ENCODE results near the gene FERMT2. TPM values are rescaled to one million over a fixed set of nuclear protein-coding genes. Genes with fewer than 3 reads are reported as not detected.
"Not testable (repeated sequence)": the region's sequence is repeated elsewhere in the genome, so short reads cannot be mapped to it uniquely, and the experiment has no call there.

Gene FERMT2
- total and polyA plus RNA-seq, 4 donors = 109 to 162 (median 144) TPM

DNA sequence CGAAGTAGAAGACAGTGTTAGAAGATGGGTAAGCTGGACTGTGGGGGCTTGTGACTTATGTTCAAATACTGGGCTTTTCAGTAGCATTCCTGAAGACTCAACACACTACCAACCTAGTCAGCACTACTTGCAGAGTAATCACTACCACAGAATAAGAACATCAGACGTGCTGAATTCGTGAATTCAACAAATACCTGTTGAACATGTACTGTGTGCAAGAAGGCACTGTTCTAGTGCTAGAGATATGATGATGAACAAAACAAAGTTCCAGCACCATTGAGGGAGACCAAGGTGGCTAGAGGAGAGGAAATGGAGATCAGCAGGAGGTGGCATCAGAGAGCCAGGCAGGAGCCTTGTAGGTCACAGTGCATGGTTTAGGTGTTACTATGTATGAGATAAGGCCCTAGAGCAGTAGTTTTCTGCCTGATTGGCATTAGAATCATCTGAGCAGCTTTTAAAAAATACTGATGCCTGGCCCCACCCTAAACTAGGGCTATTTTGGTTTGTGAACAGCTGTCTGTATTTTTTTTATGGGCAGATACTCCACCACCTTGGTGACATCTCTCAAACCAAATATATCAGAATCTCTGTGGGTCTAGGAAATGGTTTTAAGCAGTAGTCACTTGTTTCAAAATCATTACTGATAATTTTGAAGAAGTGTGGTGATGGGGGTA is 26.8 kb downstream of the FERMT2 start:
- 100% methylated on average over 2 of the region's 3 CpGs for WGBS (ENCODE audit: insufficient coverage)
- H3K9me3 ChIP-seq (ENCODE audit: control insufficient read depth, insufficient read depth, low read length) = no peaks in the 10 kb centered on the region
- H3K4me3 ChIP-seq (ENCODE audit: low read depth, low read length) = no peak overlapping the region
- H3K36me3 ChIP-seq (ENCODE audit: control insufficient read depth, insufficient read depth, low read length) = no peaks in the 10 kb centered on the region
- no peaks in the 10 kb centered on the region for H3K27me3 ChIP-seq (ENCODE audit: control insufficient read depth, insufficient read depth, low read length)
- no peak overlapping the region for H3K27ac ChIP-seq (ENCODE audit: low read depth, low read length)
- DNase-seq (ENCODE audit: low read depth in 4 of 6, low spot score in 6 of 6) = no peak
- no peaks in the 10 kb centered on the region for H3K4me1 ChIP-seq (ENCODE audit: control insufficient read depth, insufficient read depth, low read length)

DNA sequence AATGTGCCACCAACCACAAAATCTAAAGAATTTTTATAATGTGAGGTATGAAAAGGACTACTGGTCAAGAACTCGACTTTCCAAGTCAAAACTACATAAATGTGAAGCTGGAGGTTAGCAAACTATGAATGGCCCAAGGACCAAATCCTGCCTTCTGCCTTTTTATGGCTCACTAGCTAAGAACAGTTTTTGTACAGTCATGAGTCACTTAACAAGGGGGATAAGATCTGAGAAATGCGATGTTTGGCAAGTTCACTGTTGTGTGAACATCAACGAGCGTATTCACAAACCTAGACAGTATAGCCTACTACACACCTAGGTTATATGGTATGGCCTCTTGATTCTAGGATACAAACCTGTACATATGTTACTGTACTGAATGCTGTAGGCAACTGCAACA is 28.2 kb downstream of the FERMT2 start:
- Histone ChIP-seq H3K9me3 (ENCODE audit: control insufficient read depth, insufficient read depth, low read length) (no peaks in the 10 kb centered on the region), H3K27ac (ENCODE audit: low read depth, low read length) (no peak overlapping the region), H3K36me3 (ENCODE audit: control insufficient read depth, insufficient read depth, low read length) (no peaks in the 10 kb centered on the region), H3K27me3 (ENCODE audit: control insufficient read depth, insufficient read depth, low read length) (no peaks in the 10 kb centered on the region), H3K4me1 (ENCODE audit: control insufficient read depth, insufficient read depth, low read length) (no peaks in the 10 kb centered on the region), H3K4me3 (ENCODE audit: low read depth, low read length) (no peak overlapping the region)
- DNase-seq (ENCODE audit: low read depth in 4 of 6, low spot score in 6 of 6) = no peak
- no CpG with 5 or more reads among the region's 4 CpGs for WGBS (ENCODE audit: insufficient coverage)

DNA sequence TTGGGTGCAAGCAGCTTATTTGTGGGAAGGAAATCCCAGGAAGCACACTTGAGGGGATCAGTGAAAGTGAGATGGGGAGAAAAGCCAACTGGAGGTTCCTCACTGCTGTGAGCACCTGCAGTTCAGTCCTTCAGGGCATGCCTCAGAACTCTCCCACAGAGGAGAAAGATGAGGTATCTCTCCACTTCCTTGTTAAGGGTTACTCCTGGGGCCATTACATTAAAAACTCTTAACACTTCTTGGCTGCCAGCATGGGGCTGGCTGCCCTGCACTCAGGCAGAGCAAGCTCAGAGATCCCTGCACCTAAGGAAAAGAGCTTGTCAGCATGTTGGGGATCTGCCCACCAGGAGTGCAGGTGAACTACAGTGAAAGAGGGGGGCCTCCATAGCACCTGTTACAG is 28.8 kb downstream of the FERMT2 start:
- Histone ChIP-seq H3K27me3 (ENCODE audit: control insufficient read depth, insufficient read depth, low read length) (no peaks in the 10 kb centered on the region), H3K4me1 (ENCODE audit: control insufficient read depth, insufficient read depth, low read length) (no peaks in the 10 kb centered on the region), H3K9me3 (ENCODE audit: control insufficient read depth, insufficient read depth, low read length) (no peaks in the 10 kb centered on the region), H3K4me3 (ENCODE audit: low read depth, low read length) (no peak overlapping the region), H3K27ac (ENCODE audit: low read depth, low read length) (no peak overlapping the region), H3K36me3 (ENCODE audit: control insufficient read depth, insufficient read depth, low read length) (no peaks in the 10 kb centered on the region)
- DNase-seq (ENCODE audit: low read depth in 4 of 6, low spot score in 6 of 6) = no peak

DNA sequence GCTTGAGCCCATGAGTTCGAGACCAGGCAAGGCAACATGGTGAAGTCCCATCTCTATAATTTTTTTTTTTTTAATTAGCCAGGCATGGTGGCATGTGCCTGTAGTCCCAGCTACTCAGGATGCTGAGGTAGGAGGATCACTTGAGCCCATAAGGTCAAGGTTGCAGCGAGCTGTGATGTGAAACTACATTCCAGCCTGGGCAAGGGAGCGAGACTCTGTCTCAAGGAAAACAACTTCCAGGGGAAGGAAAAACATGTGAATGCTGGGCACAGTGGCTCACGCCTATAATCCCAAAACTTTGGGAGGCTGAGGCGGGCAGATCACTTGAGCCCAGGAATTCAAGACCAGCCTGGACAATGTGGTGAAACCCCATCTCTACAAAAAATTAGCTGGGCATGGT is 30.4 kb downstream of the FERMT2 start:
- H3K27ac ChIP-seq (ENCODE audit: low read depth, low read length); H3K9me3 ChIP-seq (ENCODE audit: control insufficient read depth, insufficient read depth, low read length); DNase-seq (ENCODE audit: low read depth in 4 of 6, low spot score in 6 of 6); H3K36me3 ChIP-seq (ENCODE audit: control insufficient read depth, insufficient read depth, low read length); H3K4me1 ChIP-seq (ENCODE audit: control insufficient read depth, insufficient read depth, low read length); H3K4me3 ChIP-seq (ENCODE audit: low read depth, low read length); H3K27me3 ChIP-seq (ENCODE audit: control insufficient read depth, insufficient read depth, low read length): not testable (repeated sequence)
- WGBS (ENCODE audit: insufficient coverage) = 100% methylated on average over 3 of the region's 5 CpGs

DNA sequence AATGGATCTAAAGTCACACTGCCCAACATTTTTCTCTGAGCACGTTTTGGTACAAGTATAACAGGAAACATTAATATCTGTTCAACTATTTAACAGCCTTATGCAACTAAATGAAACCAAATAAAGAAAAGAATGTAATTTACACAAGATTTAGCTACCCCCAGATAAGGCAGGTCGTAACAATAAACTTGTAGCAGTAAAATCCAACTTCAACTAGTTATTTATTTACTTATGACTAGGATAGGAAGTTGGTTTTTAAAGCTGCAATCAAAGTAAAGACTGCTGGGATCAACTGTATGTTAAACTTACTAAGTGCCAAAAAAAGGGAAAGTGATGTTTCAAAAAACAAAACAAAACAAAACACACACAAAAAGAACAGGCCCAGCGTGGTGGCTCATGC is 30.9 kb downstream of the FERMT2 start:
- Histone ChIP-seq H3K4me3 (ENCODE audit: low read depth, low read length) (no peak overlapping the region), H3K27ac (ENCODE audit: low read depth, low read length) (no peak overlapping the region), H3K4me1 (ENCODE audit: control insufficient read depth, insufficient read depth, low read length) (no peaks in the 10 kb centered on the region), H3K27me3 (ENCODE audit: control insufficient read depth, insufficient read depth, low read length) (no peaks in the 10 kb centered on the region), H3K9me3 (ENCODE audit: control insufficient read depth, insufficient read depth, low read length) (no peaks in the 10 kb centered on the region), H3K36me3 (ENCODE audit: control insufficient read depth, insufficient read depth, low read length) (no peaks in the 10 kb centered on the region)
- no peak for DNase-seq (ENCODE audit: low read depth in 4 of 6, low spot score in 6 of 6)
- no CpG with 5 or more reads among the region's 3 CpGs for WGBS (ENCODE audit: insufficient coverage)

DNA sequence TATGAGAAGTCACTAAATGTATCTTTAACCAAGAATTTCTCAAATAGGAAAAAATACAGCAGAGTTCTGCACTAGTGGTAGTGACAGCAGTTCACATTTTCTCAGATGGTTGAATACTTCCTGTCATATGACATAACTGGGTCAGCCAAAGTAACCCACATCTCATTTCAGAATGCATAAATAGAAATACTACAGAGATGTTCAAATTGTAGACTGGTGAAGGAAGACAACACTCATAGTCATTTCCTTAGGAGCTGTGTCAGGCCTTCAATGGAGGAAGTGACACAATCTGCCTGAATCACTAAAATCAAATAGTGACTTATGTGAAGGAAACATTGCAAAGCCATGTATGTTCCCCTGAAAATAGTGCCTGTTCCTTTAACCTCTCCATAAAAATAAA is 32.4 kb downstream of the FERMT2 start:
- Histone ChIP-seq H3K27ac (ENCODE audit: low read depth, low read length) (no peak overlapping the region), H3K4me3 (ENCODE audit: low read depth, low read length) (no peak overlapping the region), H3K4me1 (ENCODE audit: control insufficient read depth, insufficient read depth, low read length) (no peaks in the 10 kb centered on the region), H3K27me3 (ENCODE audit: control insufficient read depth, insufficient read depth, low read length) (no peaks in the 10 kb centered on the region), H3K36me3 (ENCODE audit: control insufficient read depth, insufficient read depth, low read length) (peaks cover 3% of the 10 kb centered on the region), H3K9me3 (ENCODE audit: control insufficient read depth, insufficient read depth, low read length) (no peaks in the 10 kb centered on the region)
- no peak for DNase-seq (ENCODE audit: low read depth in 4 of 6, low spot score in 6 of 6)

DNA sequence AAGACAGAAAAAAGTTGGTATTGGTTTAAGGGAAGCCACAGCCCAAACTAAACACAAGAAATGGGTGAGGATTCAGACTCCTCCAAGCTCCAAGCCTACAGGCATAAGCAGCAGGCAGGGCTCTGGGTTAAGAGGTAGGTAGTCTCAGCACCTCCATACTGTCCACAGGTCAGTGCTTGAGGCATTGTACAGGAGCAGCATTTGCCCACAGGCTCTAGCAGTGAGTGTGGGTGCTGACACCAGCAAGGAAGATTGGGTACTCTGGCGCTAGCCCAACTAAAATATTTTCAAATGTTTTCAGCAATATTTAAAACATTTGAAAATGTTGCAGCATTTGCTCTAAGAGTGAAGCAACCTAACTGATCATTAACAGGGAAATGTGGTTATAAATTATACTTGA is 33.1 kb downstream of the FERMT2 start:
- Histone ChIP-seq H3K9me3 (ENCODE audit: control insufficient read depth, insufficient read depth, low read length) (no peaks in the 10 kb centered on the region), H3K27me3 (ENCODE audit: control insufficient read depth, insufficient read depth, low read length) (no peaks in the 10 kb centered on the region), H3K27ac (ENCODE audit: low read depth, low read length) (no peak overlapping the region), H3K36me3 (ENCODE audit: control insufficient read depth, insufficient read depth, low read length) (peaks cover 3% of the 10 kb centered on the region), H3K4me1 (ENCODE audit: control insufficient read depth, insufficient read depth, low read length) (no peaks in the 10 kb centered on the region), H3K4me3 (ENCODE audit: low read depth, low read length) (no peak overlapping the region)
- DNase-seq (ENCODE audit: low read depth in 4 of 6, low spot score in 6 of 6) = no peak
- WGBS (ENCODE audit: insufficient coverage) = no CpG with 5 or more reads among the region's 1 CpG

DNA sequence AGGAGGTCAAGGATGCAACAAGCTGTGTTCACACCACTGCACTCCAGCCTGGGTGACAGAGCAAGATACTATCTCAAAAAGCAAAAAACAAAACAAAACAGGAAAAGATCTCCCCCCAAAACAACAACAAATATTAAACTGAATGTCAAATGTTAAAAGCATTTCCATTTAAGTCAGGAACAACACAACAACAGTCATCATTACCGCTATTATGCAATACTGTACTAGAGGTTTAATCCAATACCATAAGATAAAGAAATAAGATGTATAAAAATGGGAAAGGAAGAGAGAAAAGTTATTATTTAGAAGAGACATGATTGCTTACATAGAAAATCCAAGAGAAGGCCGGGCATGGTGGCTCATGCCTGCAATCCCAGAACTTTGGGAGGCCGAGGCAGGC is 36.6 kb downstream of the FERMT2 start:
- Histone ChIP-seq H3K36me3 (ENCODE audit: control insufficient read depth, insufficient read depth, low read length) (peaks cover 3% of the 10 kb centered on the region), H3K27ac (ENCODE audit: low read depth, low read length) (no peak overlapping the region), H3K27me3 (ENCODE audit: control insufficient read depth, insufficient read depth, low read length) (no peaks in the 10 kb centered on the region), H3K9me3 (ENCODE audit: control insufficient read depth, insufficient read depth, low read length) (no peaks in the 10 kb centered on the region), H3K4me1 (ENCODE audit: control insufficient read depth, insufficient read depth, low read length) (peaks cover 6% of the 10 kb centered on the region), H3K4me3 (ENCODE audit: low read depth, low read length) (no peak overlapping the region)
- WGBS (ENCODE audit: insufficient coverage) = 100% methylated on average over 2 of the region's 3 CpGs
- no peak for DNase-seq (ENCODE audit: low read depth in 4 of 6, low spot score in 6 of 6)

DNA sequence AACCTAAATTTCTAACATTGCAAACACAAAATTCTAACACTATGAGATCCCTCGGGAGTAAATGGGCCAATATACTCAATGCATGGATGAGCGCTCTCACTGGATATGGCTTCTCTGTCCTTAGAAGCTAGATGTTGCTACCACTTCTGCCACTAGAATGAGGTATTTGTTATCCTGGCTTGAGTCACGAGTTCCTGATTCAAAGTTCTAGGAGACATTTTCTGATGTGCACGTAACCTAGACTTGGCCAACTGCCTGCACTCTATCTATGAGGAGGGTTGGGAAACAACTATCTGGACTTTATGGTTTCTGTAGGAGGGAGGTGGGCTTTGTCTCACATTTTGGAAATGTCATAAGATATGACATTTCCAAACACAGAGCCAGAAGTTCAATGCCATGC is 37.6 kb downstream of the FERMT2 start:
- peaks cover 6% of the 10 kb centered on the region for H3K4me1 ChIP-seq (ENCODE audit: control insufficient read depth, insufficient read depth, low read length)

DNA sequence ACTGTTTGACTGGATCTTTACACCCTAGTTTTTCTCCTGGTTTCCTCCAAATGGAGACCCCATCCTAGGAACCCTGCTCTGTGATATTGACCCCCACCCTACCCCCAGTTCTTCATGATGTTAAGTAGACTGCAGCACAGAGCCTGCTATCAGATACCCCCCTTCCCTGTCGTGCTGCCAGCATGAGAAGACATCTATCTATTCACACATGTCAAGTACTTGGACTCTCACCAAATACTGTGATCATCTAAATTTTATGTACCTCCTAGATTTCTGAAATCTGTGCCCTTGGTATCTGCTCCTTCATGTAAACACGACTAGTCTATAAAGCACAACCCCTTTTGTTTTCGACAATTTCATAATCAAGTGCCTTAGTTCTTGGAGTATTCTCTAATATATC is 38.9 kb downstream of the FERMT2 start:
- DNase-seq (ENCODE audit: low read depth in 4 of 6, low spot score in 6 of 6) = peak in 2 of 6 donors; percentile 9 to 61

More for the DNA sequence above, 37.6 kb downstream of the FERMT2 start:
- Histone ChIP-seq H3K27ac (ENCODE audit: low read depth, low read length) (no peak overlapping the region), H3K4me3 (ENCODE audit: low read depth, low read length) (no peak overlapping the region), H3K36me3 (ENCODE audit: control insufficient read depth, insufficient read depth, low read length) (peaks cover 6% of the 10 kb centered on the region), H3K9me3 (ENCODE audit: control insufficient read depth, insufficient read depth, low read length) (no peaks in the 10 kb centered on the region), H3K27me3 (ENCODE audit: control insufficient read depth, insufficient read depth, low read length) (no peaks in the 10 kb centered on the region)
- DNase-seq (ENCODE audit: low read depth in 4 of 6, low spot score in 6 of 6) = no peak
- WGBS (ENCODE audit: insufficient coverage) = 43% methylated on average over 2 of the region's 4 CpGs

More for the DNA sequence above, 38.9 kb downstream of the FERMT2 start:
- WGBS (ENCODE audit: insufficient coverage) = 60% methylated on average over 1 of the region's 3 CpGs
- Histone ChIP-seq H3K4me3 (ENCODE audit: low read depth, low read length) (no peak overlapping the region), H3K27me3 (ENCODE audit: control insufficient read depth, insufficient read depth, low read length) (no peaks in the 10 kb centered on the region), H3K27ac (ENCODE audit: low read depth, low read length) (no peak overlapping the region), H3K36me3 (ENCODE audit: control insufficient read depth, insufficient read depth, low read length) (peaks cover 6% of the 10 kb centered on the region), H3K9me3 (ENCODE audit: control insufficient read depth, insufficient read depth, low read length) (no peaks in the 10 kb centered on the region), H3K4me1 (ENCODE audit: control insufficient read depth, insufficient read depth, low read length) (peaks cover 6% of the 10 kb centered on the region)
